ENCODE results near the gene RASGRF1. TPM values are rescaled to one million over a fixed set of nuclear protein-coding genes. Genes with fewer than 3 reads are reported as not detected.
A peak's percentile ranks its signal among the peaks of the same experiment; 100 is the strongest.

The RASGRF1 gene
- total and polyA plus RNA-seq, 12 donors: under 0.01 to 0.86 (median 0.37) TPM; not detected in 9

DNA sequence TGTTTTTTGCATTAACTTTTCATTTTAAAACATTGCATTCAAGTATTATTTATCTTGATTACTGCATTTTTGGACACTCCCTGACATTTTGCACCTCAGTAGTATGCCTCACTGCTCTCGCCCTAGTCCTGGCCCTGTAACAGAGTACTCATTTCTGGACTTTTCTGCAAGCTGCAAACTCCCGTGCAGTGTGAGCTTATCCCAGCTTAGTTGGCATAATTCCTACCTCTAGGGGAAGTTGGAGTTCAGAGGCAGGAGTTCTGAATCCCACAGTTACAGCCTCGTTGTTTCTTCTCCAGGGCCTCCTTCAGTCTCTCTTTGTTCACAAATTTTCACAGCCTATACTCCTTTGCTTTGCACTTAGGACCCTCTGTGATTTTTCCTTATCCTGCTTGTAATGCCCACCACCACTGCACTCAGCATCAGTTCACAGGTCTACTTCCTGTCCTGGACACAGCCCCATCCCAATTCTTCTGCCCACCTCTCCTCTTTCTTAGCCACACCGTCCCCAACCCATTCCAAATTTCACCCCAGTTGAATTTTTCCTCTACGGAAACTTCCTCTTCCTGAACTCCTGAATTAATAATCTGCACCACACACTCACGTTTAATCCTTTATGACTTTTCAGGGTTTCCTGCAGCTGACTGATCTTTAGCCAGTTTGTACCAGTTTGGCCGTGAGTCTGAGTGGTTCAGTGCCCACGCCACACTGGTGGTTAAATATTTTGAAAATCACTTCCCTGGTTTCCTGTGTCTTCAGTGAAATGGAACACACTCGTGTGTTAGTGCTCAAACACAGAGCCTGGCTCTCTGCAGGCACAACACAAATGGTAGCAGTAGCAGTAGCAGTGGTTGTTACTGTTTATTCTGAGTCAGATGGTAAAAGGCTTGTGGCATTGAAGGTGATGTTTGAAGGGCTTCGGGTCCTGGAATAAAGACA lies 139.4 kb downstream of the RASGRF1 start:
- Histone ChIP-seq H3K9me3 (no peaks in the 10 kb centered on the region), H3K36me3 (no peaks in the 10 kb centered on the region), H3K27me3 (no peaks in the 10 kb centered on the region), H3K4me3 (no peak overlapping the region), H3K27ac (peak overlapping the region in 9 of 10 donors; percentile 0 to 69 (median 48)), H3K4me1 (peaks cover 6 to 32% (median 17%) of the 10 kb centered on the region in 9 donors)
- intact Hi-C loops (cut with DNase I): no loop called here
- 52 to 58% methylated on average over 10 of the region's 10 CpGs for WGBS, 2 donors
- peak; percentile 14 to 77 (median 61) for ATAC-seq
- peak in 6 of 9 donors; percentile 13 to 31 (median 20) for TF ChIP-seq CTCF (IDR thresholded peaks at IDR 0.05)
- DNase-seq: no peak

- no peak for TF ChIP-seq CTCF (IDR thresholded peaks at IDR 0.05)
- no peaks in the 10 kb centered on the region for H3K9me3 ChIP-seq
- H3K4me1 ChIP-seq: peaks cover 6 to 32% (median 17%) of the 10 kb centered on the region in 9 donors
- H3K27me3 ChIP-seq: no peaks in the 10 kb centered on the region
- peak in 2 of 8 donors; percentile 11 to 70 for ATAC-seq
- no peak for DNase-seq
- intact Hi-C loops (cut with DNase I): no loop called here
- no peaks in the 10 kb centered on the region for H3K36me3 ChIP-seq
- H3K27ac ChIP-seq: peak overlapping the region in 4 of 10 donors; percentile 16 to 58 (median 40)
- 81 to 93% methylated on average over 9 of the region's 9 CpGs for WGBS, 2 donors
- H3K4me3 ChIP-seq: no peak overlapping the region
These were observed 140.2 kb downstream of the RASGRF1 start for GRCh38 chr15:78950343-78950742.

GRCh38 chr15:78949461-78949860 lies 141.1 kb downstream of the RASGRF1 start:
- no peaks in the 10 kb centered on the region for H3K9me3 ChIP-seq
- H3K27me3 ChIP-seq: no peaks in the 10 kb centered on the region
- intact Hi-C loops (cut with DNase I): no loop called here
- peaks cover 6 to 36% (median 20%) of the 10 kb centered on the region in 9 donors for H3K4me1 ChIP-seq
- no peak for DNase-seq
- no peak for ATAC-seq
- H3K27ac ChIP-seq: no peak overlapping the region
- no peak overlapping the region for H3K4me3 ChIP-seq
- WGBS, 2 donors: 0 to 53% methylated on average over 1 of the region's 1 CpG
- no peaks in the 10 kb centered on the region for H3K36me3 ChIP-seq
- TF ChIP-seq CTCF (IDR thresholded peaks at IDR 0.05): no peak

DNA sequence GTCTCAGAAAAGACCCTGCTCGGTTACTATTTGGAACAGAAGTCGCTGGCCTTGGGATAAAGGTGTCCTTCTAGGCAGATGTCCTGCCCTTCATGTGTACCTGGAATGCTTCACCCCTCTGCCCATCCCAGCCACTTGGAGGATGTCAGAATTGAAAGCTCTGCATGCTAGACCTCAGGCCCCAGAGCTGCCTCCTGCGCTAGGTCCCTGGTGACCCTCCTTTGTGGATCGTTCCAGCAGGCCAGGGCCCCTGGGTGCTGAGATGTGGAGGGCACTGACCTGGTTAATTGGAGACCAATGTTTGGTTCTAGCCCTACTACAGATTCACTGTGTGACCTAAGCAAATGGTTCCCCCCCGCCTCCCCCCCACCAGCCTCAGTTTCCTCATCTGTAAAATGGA lies 143.1 kb downstream of the RASGRF1 start:
- Histone ChIP-seq H3K36me3 (no peaks in the 10 kb centered on the region), H3K4me1 (peaks cover 7 to 50% (median 30%) of the 10 kb centered on the region in 9 donors), H3K9me3 (no peaks in the 10 kb centered on the region), H3K27ac (no peak overlapping the region), H3K4me3 (no peak overlapping the region), H3K27me3 (no peaks in the 10 kb centered on the region)
- intact Hi-C loops (cut with DNase I): no loop called here
- ATAC-seq: no peak
- TF ChIP-seq CTCF (IDR thresholded peaks at IDR 0.05): no peak
- WGBS, 2 donors: 91 to 92% methylated on average over 5 of the region's 5 CpGs
- no peak for DNase-seq

Measured in heart right ventricle (tissue), 16 donors.